Sigmoid colon (tissue), 7 donors: ENCODE measurements around the gene CCDC150. TPM values are rescaled to one million over a fixed set of nuclear protein-coding genes. Genes with fewer than 3 reads are reported as not detected.

Experiments
- DNase-seq: peaks from one replicate; pipeline ENCODE4 v3.0.0-alpha.2; 2019
- H3K27ac ChIP-seq, 4 donors: fragments of 200-600 bp; sonication (generic); one replicate each; pipeline ENCODE4 v1.5.1; 2016 to 2019; ENCODE audit warnings: mild to moderate bottlenecking in 1 of 4
- H3K27me3 ChIP-seq, 3 donors: fragments of 200-600 bp; sonication (generic); one replicate each; pipeline ENCODE4 v1.5.1; 2019; ENCODE audit warnings: mild to moderate bottlenecking in 1 of 3
- H3K36me3 ChIP-seq, 4 donors: fragments of 200-600 bp; sonication (generic); one replicate each; pipeline ENCODE4 v1.5.1; 2016 to 2019
- H3K4me1 ChIP-seq, 4 donors: fragments of 200-600 bp; sonication (generic); one replicate each; pipeline ENCODE4 v1.5.1; 2017 to 2019
- H3K4me3 ChIP-seq, 4 donors: fragments of 200-600 bp; sonication (generic); one replicate each; pipeline ENCODE4 v1.5.1; 2017 to 2019; ENCODE audit warnings: mild to moderate bottlenecking in 2 of 4, moderate library complexity in 1 of 4
- H3K9me3 ChIP-seq, 4 donors: fragments of 200-600 bp in 3 of 4; sonication (generic) in 3 of 4; one replicate each; pipeline versions ENCODE4 v1.5.1 to v1.6.1; 2013 to 2019
- EP300 ChIP-seq, 4 donors: sonication (generic); formaldehyde crosslinking; IDR thresholded peaks; one replicate each; pipeline ENCODE4 v1.6.1; 2017; ENCODE audit warnings: antibody characterized with exemption in 4 of 4
- POLR2A ChIP-seq, 2 donors: fragments of 450-650 bp; IDR thresholded peaks; one replicate each; pipeline ENCODE4 v1.6.1; 2016; ENCODE audit warnings: antibody characterized with exemption in 2 of 2, mild to moderate bottlenecking in 2 of 2, moderate library complexity in 2 of 2
- POLR2AphosphoS5 ChIP-seq, 4 donors: sonication (generic); formaldehyde crosslinking; IDR thresholded peaks; one replicate each; pipeline ENCODE4 v1.6.1; 2017; ENCODE audit warnings: antibody characterized with exemption in 4 of 4
- WGBS, 2 donors: extraction: QIAGEN DNeasy Blood & Tissue Kit; methylation state at CpG; one replicate each; pipeline ENCODE4 v1.1.7; 2013; 5-methylcytosine and 5-hydroxymethylcytosine counted together
- intact Hi-C: fragments of 100-400 bp; cut with DNase I; formaldehyde crosslinking; loops from one replicate; pipeline ENCODE4 v1.15.1; 2023
- polyA plus RNA-seq, 3 donors: library from polyadenylated mRNA; stranded (reverse); fragments of 200-250 nt; gene quantifications; one replicate each; pipeline ENCODE4 v1.2.3, GENCODE V29; 2013
- total RNA-seq, 4 donors: library from RNA; depleted of rRNA; stranded (reverse); fragments of >200 nt; gene quantifications; one replicate each; pipeline ENCODE4 v1.1.0, GENCODE V29; 2016
- TF ChIP-seq, protein P1 (sequence below), 4 experiments: fragments of 450-650 bp in 3 of 4; fragments of 200-600 bp in 1 of 4; IDR thresholded peaks; one replicate each; pipeline ENCODE4 v1.5.1; 2016 to 2019; ENCODE audit warnings: antibody characterized with exemption in 4 of 4, mild to moderate bottlenecking in 3 of 4, moderate library complexity in 2 of 4
- donor health status: healthy with polysubstance abuse.
- donor health status: Bipolar disorder and iron deficiency.
- donor health status: healthy.

The CCDC150 gene
- total and polyA plus RNA-seq, 7 donors, result 1.3 to 2.1 (median 1.7) TPM; not detected in 3

DNA sequence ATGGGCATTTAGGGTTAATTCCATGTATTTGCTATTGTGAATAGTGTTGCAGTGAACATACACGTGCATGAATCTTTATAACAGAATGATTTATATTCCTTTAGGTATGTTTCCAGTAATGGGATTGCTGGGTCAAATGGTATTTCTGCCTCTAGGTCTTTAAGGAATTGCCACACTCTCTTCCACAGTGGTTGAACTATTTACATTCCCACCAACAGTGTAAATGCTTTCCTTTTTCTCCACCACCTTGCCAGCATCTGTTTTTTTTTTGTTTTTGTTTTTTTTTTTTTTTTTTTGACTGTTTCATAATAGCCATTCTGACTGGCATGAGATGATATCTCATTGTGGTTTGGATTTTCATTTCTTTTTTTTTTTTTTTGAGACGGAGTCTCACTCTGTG, 97.5 kb downstream of the CCDC150 start:
- H3K9me3 ChIP-seq, result peaks cover 0 to 3% (median under 1%) of the 10 kb centered on the region in 4 donors
- no peaks in the 10 kb centered on the region for H3K27me3 ChIP-seq
- no peak overlapping the region for H3K27ac ChIP-seq
- no peak overlapping the region for H3K4me3 ChIP-seq
- WGBS, 2 donors, result 81 to 87% methylated on average over 2 of the region's 2 CpGs
- no peaks in the 10 kb centered on the region for H3K4me1 ChIP-seq
- no peak for DNase-seq
- no peaks in the 10 kb centered on the region for H3K36me3 ChIP-seq
- intact Hi-C loops, result no loop called here
- TF ChIP-seq, protein P1, sequence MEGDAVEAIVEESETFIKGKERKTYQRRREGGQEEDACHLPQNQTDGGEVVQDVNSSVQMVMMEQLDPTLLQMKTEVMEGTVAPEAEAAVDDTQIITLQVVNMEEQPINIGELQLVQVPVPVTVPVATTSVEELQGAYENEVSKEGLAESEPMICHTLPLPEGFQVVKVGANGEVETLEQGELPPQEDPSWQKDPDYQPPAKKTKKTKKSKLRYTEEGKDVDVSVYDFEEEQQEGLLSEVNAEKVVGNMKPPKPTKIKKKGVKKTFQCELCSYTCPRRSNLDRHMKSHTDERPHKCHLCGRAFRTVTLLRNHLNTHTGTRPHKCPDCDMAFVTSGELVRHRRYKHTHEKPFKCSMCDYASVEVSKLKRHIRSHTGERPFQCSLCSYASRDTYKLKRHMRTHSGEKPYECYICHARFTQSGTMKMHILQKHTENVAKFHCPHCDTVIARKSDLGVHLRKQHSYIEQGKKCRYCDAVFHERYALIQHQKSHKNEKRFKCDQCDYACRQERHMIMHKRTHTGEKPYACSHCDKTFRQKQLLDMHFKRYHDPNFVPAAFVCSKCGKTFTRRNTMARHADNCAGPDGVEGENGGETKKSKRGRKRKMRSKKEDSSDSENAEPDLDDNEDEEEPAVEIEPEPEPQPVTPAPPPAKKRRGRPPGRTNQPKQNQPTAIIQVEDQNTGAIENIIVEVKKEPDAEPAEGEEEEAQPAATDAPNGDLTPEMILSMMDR (IDR thresholded peaks at IDR 0.05), result no peak
- TF ChIP-seq POLR2AphosphoS5 (IDR thresholded peaks at IDR 0.05), result no peak
- TF ChIP-seq EP300 (IDR thresholded peaks at IDR 0.05), result no peak
- no peak for TF ChIP-seq POLR2A (IDR thresholded peaks at IDR 0.05)

DNA sequence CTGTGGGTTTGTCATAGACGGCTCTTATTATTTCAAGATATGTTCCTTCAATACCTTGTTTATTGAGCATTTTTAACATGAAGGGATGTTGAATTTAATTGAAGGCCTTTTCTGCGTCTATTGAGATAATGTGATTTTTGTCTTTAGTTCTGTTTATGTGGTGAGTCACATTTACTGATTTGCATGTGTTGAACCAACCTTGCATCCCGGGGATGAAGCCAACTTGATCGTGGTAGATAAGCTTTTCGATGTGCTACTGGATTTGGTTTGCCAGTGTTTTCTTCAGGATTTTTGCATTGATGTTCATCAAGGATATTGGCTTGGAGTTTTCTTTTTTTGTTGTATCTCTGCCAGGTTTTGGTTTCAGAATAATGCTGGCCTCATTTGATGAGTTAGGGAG, 99.5 kb downstream of the CCDC150 start:
- H3K9me3 ChIP-seq, result peaks cover 0 to 3% (median under 1%) of the 10 kb centered on the region in 4 donors
- DNase-seq, result no peak
- no peak overlapping the region for H3K27ac ChIP-seq
- intact Hi-C loops, result no loop called here
- WGBS, 2 donors, result 95 to 97% methylated on average over 5 of the region's 5 CpGs
- no peak overlapping the region for H3K4me3 ChIP-seq
- no peaks in the 10 kb centered on the region for H3K36me3 ChIP-seq
- H3K27me3 ChIP-seq, result no peaks in the 10 kb centered on the region
- no peak for TF ChIP-seq POLR2AphosphoS5 (IDR thresholded peaks at IDR 0.05)
- TF ChIP-seq POLR2A (IDR thresholded peaks at IDR 0.05), result no peak
- TF ChIP-seq, protein P1 (IDR thresholded peaks at IDR 0.05), result no peak
- no peaks in the 10 kb centered on the region for H3K4me1 ChIP-seq

DNA sequence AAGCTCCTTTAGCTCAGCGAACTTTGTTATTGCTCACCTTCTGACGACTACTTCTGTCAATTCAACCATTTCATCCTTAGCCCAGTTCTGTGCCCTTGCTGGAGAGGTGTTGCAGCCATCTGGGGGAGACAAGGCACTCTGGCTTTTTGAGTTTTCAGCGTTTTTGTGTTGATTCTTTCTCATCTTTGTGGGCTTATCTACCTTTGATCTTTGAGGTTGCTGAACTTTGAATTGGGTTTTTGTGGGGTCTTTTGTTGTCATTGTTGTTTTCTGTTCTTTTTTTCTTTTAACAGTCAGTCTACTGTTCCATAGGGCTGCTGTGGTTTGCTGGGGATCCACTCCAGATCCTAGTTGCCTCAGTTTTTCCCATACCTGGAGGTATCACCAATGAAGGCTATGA, 102.7 kb downstream of the CCDC150 start:
- Histone ChIP-seq H3K36me3 (no peaks in the 10 kb centered on the region), H3K4me1 (no peaks in the 10 kb centered on the region), H3K27ac (no peak overlapping the region), H3K27me3 (no peaks in the 10 kb centered on the region), H3K9me3 (peaks cover 0 to 3% (median under 1%) of the 10 kb centered on the region in 4 donors), H3K4me3 (no peak overlapping the region)
- WGBS, 2 donors, result 76 to 88% methylated on average over 3 of the region's 3 CpGs
- intact Hi-C loops, result no loop called here
- no peak for TF ChIP-seq POLR2A (IDR thresholded peaks at IDR 0.05)
- TF ChIP-seq EP300 (IDR thresholded peaks at IDR 0.05), result no peak
- TF ChIP-seq POLR2AphosphoS5 (IDR thresholded peaks at IDR 0.05), result no peak
- TF ChIP-seq, protein P1 (IDR thresholded peaks at IDR 0.05), result no peak
- DNase-seq, result no peak

DNA sequence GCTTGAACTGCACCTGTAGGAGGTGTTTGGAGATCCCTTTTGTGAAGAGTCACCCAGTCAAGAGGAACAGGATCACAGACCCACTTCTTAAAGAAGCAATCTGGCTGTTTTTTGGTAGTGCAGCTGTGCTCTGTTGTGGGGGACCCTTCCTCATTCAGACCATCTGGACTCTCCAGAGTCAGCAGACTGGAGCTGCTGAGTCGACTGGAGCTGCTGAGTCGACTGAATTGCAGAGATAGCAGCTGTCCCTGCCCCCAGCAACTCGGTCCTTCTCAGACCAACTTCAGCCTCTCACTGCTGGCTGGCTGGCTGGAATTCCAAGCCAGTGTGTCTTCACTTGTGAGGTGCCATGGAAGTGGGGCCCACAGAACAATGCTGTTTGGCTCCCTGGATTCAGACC, 103.2 kb downstream of the CCDC150 start:
- no peaks in the 10 kb centered on the region for H3K27me3 ChIP-seq
- H3K4me3 ChIP-seq, result no peak overlapping the region
- no peak for DNase-seq
- no peaks in the 10 kb centered on the region for H3K36me3 ChIP-seq
- no peak overlapping the region for H3K27ac ChIP-seq
- TF ChIP-seq EP300 (IDR thresholded peaks at IDR 0.05) (no peak), POLR2AphosphoS5 (IDR thresholded peaks at IDR 0.05) (no peak), POLR2A (IDR thresholded peaks at IDR 0.05) (no peak)
- TF ChIP-seq, protein P1 (IDR thresholded peaks at IDR 0.05), result no peak
- intact Hi-C loops, result no loop called here
- H3K9me3 ChIP-seq, result peaks cover 0 to 3% (median under 1%) of the 10 kb centered on the region in 4 donors
- WGBS, 2 donors, result 72 to 89% methylated on average over 3 of the region's 3 CpGs
- no peaks in the 10 kb centered on the region for H3K4me1 ChIP-seq

DNA sequence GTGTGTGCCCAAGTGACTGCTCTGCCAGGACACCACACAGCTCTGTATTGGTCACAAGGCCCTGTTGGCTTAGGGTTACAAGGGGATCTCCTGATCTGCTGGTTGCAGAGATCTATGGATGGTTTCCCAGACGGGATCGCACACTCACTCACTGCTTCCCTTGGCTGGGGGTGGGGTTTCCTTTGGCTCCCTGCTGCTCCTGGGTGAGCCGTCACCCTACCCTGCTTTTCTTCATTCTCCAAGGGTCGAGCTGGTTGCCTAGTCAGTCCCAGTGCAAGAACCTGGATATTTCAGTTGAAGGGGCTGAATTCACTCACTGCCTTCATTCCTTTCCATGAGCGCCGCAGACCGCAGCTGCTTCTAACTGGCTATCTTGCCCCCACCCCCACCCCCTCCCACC, 103.7 kb downstream of the CCDC150 start:
- H3K27ac ChIP-seq, result no peak overlapping the region
- H3K4me3 ChIP-seq, result no peak overlapping the region
- WGBS, 2 donors, result 90 to 95% methylated on average over 7 of the region's 7 CpGs
- peaks cover 0 to 3% (median under 1%) of the 10 kb centered on the region in 4 donors for H3K9me3 ChIP-seq
- no peaks in the 10 kb centered on the region for H3K36me3 ChIP-seq
- H3K4me1 ChIP-seq, result no peaks in the 10 kb centered on the region
- H3K27me3 ChIP-seq, result no peaks in the 10 kb centered on the region
- intact Hi-C loops, result no loop called here
- no peak for DNase-seq
- TF ChIP-seq, protein P1 (IDR thresholded peaks at IDR 0.05), result no peak
- TF ChIP-seq EP300 (IDR thresholded peaks at IDR 0.05), result no peak
- no peak for TF ChIP-seq POLR2AphosphoS5 (IDR thresholded peaks at IDR 0.05)
- TF ChIP-seq POLR2A (IDR thresholded peaks at IDR 0.05), result no peak
